Stimulated activated naive B cell treated with anti-CD40 and anti-IgM and Interleukin-4, amounts not matched to agents 10 μg/mL and 1 μg/mL and 100 μg/mL, for 72 hours (primary cell): ENCODE results near the gene CEP170B.

Source experiments
- ATAC-seq, 2 donors: fragments of 150-1000 bp; cut with Tn5 transposase; replicated peaks; 2 replicates each; pipeline ENCODE4 v1.10.0; 2021; ENCODE audit warnings: moderate library complexity in 1 of 2
- DNase-seq: peaks from one replicate; pipeline ENCODE4 v3.0.0; 2021
- H3K27ac Mint-ChIP-seq: one replicate; pipeline ENCODE4 v1.8.0; 2022; ENCODE audit warnings: mild to moderate bottlenecking, mixed read lengths
- H3K27me3 Mint-ChIP-seq, 2 donors: one replicate each; pipeline ENCODE4 v1.8.0; 2022; ENCODE audit warnings: mixed read lengths in 2 of 2
- H3K36me3 Mint-ChIP-seq, 2 donors: one replicate each; pipeline ENCODE4 v1.8.0; 2022; ENCODE audit warnings: mixed read lengths in 2 of 2, mild to moderate bottlenecking in 1 of 2
- H3K4me1 Mint-ChIP-seq, 2 donors: one replicate each; pipeline ENCODE4 v1.8.0; 2022; ENCODE audit warnings: mixed read lengths in 2 of 2, mild to moderate bottlenecking in 1 of 2
- H3K4me3 Mint-ChIP-seq, 2 donors: one replicate each; pipeline ENCODE4 v1.8.0; 2022; ENCODE audit warnings: mild to moderate bottlenecking in 2 of 2, mixed read lengths in 2 of 2, moderate library complexity in 1 of 2
- H3K9me3 Mint-ChIP-seq, 2 donors: one replicate each; pipeline ENCODE4 v1.8.0; 2022; ENCODE audit warnings: mixed read lengths in 2 of 2, mild to moderate bottlenecking in 1 of 2

Gene CEP170B

DNA sequence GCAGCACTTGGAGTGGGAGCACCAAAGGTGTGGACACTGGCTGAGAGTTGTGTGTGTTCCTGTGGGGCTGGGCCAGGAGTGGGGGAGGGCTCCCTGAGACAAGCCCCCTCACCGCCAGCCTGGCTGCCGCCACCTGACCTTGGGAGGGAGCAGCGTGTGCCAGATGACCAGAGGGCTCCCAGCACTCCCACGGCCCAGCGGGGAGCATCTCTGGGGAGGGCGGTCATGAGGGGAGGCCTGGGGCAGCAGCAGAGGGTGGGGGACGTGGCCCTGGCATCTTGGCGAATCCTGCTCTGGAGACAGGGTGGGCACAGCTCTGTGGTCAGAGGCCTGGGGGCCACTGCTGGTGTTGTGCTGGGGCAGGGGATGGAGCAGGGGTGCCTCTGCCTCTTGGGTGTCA lies 10.7 kb downstream of the CEP170B start:
- Mint-ChIP-seq H3K4me3 (no peak overlapping the region), H3K4me1 (peaks cover 14% of the 10 kb centered on the region in 2 donors), H3K36me3 (peaks cover 0 to 1% of the 10 kb centered on the region in 2 donors), H3K9me3 (no peaks in the 10 kb centered on the region), H3K27me3 (peaks cover 23 to 45% of the 10 kb centered on the region in 2 donors), H3K27ac (no peak overlapping the region)
- no peak for DNase-seq
- no peak for ATAC-seq

DNA sequence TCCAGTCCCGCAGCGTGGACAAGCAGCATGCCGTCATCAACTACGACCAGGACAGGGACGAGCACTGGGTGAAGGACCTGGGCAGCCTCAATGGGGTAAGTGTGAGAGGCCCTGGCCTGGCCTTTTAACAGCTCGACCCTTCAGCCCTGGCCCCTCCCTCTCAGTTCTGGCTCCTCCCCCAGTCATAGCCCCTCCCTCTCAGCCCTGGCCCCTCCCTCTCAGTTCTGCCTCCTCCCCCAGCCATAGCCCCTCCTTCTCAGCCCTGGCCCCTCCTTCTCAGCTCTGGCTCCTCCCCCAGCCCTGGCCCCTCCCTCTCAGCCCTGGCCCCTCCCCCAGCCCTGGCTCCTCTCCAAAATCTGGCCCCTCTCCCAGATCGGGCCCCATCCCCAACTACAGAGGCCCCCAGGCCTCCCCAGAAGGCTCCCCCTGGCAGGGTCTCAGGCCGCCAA lies 11.2 kb downstream of the CEP170B start:
- H3K27ac Mint-ChIP-seq, result no peak overlapping the region
- H3K4me3 Mint-ChIP-seq, result no peak overlapping the region
- H3K4me1 Mint-ChIP-seq, result peaks cover 14% of the 10 kb centered on the region in 2 donors
- H3K36me3 Mint-ChIP-seq, result no peaks in the 10 kb centered on the region
- ATAC-seq (peak; percentile 65 to 72), DNase-seq (no peak)
- peaks cover 26 to 45% of the 10 kb centered on the region in 2 donors for H3K27me3 Mint-ChIP-seq
- no peaks in the 10 kb centered on the region for H3K9me3 Mint-ChIP-seq

DNA sequence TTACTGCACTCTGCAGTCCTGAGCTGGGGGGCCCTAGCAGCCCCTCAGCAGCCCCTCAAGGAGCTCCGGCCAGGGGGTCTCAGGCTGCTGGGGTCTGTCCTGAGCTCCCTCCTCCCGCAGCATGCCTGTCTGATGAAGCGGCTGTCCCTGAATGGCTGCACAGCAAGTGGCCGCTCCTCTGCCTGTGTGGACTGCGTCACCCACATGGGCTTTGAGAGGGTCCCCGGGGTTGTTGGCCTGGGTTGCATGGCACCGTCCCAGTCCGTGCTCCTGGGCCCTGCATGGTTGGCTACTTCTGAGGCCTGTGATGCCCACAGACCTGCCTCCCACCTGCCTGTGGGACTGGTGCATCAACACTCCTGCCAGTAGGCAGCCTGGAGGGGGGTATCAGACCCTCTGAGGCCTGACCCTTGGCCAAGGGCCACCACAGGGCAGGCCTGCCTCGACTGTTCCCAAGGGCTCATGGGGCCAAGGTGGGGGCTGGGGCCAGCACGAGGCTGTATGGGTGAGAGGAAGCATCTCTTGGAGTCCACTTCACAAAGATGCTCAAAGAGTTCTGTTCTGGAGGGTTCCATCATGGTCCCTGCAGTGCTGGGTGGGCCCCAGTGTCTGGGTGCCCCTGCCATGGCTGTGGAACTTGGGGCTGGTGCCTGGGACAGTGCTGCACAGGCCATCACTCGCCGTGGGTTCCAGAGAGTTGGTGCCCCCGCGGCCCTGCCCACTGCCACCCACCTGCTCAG lies 12.2 kb downstream of the CEP170B start:
- H3K4me1 Mint-ChIP-seq, result peaks cover 10 to 14% of the 10 kb centered on the region in 2 donors
- ATAC-seq (no peak), DNase-seq (no peak)
- no peaks in the 10 kb centered on the region for H3K36me3 Mint-ChIP-seq
- H3K27me3 Mint-ChIP-seq, result peaks cover 20 to 47% of the 10 kb centered on the region in 2 donors
- H3K27ac Mint-ChIP-seq, result no peak overlapping the region
- no peak overlapping the region for H3K4me3 Mint-ChIP-seq
- H3K9me3 Mint-ChIP-seq, result no peaks in the 10 kb centered on the region

DNA sequence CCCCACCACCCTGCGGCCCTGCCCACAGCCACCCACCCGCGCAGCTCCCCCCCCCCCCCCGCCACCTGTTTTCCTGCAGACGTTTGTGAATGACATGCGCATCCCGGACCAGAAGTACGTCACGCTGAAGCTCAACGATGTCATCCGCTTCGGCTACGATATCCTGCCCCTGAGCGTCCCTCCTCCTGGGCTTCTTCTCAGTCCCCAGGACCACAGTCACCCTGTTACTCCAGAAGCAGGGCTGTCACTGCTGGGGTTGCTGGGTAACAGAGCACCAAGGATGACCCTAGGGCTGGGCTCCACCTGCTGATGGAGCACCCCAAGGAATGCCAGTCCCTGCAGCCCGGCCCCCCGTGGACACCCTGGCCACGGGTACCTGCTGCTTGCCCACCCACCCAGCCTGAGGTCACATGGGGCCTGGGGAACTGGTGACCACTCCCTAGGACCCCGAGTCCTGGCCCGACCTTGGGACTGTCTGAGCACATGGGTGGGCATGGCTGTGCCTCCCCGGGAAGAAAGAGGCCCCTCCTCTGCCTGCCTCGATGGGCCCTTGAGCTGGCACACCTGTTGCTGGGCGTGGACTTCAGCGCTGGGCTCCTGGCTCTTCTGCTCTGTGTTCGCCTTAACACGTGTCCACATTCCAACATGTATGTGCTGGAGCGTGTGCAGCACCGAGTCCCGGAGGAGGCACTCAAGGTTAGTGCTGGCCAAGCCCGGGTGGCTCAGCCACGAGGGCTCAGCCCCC lies 12.9 kb downstream of the CEP170B start:
- DNase-seq, result no peak
- H3K9me3 Mint-ChIP-seq, result no peaks in the 10 kb centered on the region
- H3K27ac Mint-ChIP-seq, result no peak overlapping the region
- no peaks in the 10 kb centered on the region for H3K36me3 Mint-ChIP-seq
- H3K27me3 Mint-ChIP-seq, result peaks cover 13 to 39% of the 10 kb centered on the region in 2 donors
- no peak overlapping the region for H3K4me3 Mint-ChIP-seq
- H3K4me1 Mint-ChIP-seq, result peaks cover 3 to 7% of the 10 kb centered on the region in 2 donors
- no peak for ATAC-seq

- H3K4me1 Mint-ChIP-seq, result peaks cover 0 to under 1% of the 10 kb centered on the region in 2 donors
- H3K36me3 Mint-ChIP-seq, result no peaks in the 10 kb centered on the region
- H3K27me3 Mint-ChIP-seq, result peaks cover 9 to 33% of the 10 kb centered on the region in 2 donors
These were observed 13.5 kb downstream of the CEP170B start for GRCh38 chr14:104878582-104878981.

DNA sequence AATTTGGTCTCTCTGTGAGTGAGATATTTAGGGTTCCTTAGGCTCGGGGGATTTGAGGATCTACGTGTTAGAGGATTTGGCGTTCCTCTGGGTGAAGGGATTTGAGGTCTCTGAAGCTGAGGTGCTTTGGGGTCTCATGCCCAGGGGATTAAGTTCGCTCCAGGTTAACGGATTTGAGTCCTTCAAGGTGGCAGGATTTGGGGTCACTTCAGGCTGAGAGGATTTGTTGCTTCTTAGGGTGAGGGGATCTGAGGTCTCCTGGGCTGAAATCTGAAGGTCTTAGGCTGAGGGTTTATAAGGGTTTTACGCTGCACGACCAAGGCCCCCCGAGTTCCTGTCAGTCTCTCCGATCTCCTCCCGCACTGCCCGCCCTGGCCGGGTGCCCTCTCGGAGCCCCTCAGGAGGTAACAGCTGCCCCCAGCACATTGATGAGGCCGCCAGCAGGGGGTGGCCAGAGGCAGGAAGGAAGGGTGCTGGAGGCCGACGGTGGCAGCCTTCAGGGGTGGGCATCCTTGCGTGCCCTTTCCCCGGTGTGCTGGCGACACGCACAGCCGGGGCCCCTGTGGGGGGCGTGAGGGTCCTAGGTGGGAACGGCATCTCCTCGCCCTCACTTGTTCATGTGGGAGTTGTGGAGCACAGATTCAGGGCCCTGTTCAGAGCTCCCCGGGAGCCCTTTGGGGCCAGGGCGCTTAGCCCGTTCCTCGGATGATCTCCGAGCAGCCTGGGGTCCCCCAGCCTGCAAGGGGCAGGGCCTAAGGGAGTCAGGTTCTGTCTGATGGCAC lies 14.3 kb downstream of the CEP170B start:
- Mint-ChIP-seq H3K27ac (no peak overlapping the region), H3K9me3 (no peaks in the 10 kb centered on the region), H3K27me3 (peaks cover 9 to 28% of the 10 kb centered on the region in 2 donors), H3K36me3 (no peaks in the 10 kb centered on the region), H3K4me1 (no peaks in the 10 kb centered on the region), H3K4me3 (no peak overlapping the region)
- ATAC-seq (no peak), DNase-seq (no peak)

More at GRCh38 chr14:104878582-104878981, 13.5 kb downstream of the CEP170B start:
- no peak for ATAC-seq
- H3K9me3 Mint-ChIP-seq, result no peaks in the 10 kb centered on the region
- no peak overlapping the region for H3K27ac Mint-ChIP-seq
- H3K4me3 Mint-ChIP-seq, result no peak overlapping the region
- no peak for DNase-seq

DNA sequence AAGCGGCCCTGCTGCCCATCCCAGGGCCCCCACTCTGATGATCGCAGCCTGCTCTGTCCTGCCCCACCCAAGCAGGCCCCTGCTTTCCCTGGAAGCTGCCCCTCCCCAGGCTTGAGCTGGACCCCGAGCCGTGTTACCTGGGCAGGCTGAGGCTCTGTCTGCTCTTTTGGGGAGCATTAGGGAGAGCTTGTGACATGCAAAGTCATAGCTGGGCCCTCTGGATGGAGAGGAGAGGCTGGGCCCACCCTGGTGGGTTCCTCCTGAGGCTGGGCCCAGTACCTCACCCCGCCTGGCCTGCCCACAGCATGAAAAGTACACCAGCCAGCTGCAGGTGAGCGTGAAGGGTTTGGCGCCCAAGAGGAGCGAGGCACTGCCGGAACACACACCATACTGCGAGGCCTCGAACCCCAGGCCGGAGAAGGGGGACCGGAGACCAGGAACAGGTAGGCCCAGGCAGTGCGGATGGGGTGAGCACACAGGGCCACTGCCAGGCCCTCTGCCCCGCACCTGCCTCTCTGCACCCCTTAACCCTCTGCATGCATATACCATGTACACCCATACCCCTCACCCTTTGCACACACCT lies 15.0 kb downstream of the CEP170B start:
- no peaks in the 10 kb centered on the region for H3K36me3 Mint-ChIP-seq
- no peak for ATAC-seq
- H3K27me3 Mint-ChIP-seq, result peaks cover 9 to 26% of the 10 kb centered on the region in 2 donors
- DNase-seq, result no peak
- H3K4me1 Mint-ChIP-seq, result no peaks in the 10 kb centered on the region
- no peak overlapping the region for H3K27ac Mint-ChIP-seq
- H3K9me3 Mint-ChIP-seq, result no peaks in the 10 kb centered on the region
- no peak overlapping the region for H3K4me3 Mint-ChIP-seq

DNA sequence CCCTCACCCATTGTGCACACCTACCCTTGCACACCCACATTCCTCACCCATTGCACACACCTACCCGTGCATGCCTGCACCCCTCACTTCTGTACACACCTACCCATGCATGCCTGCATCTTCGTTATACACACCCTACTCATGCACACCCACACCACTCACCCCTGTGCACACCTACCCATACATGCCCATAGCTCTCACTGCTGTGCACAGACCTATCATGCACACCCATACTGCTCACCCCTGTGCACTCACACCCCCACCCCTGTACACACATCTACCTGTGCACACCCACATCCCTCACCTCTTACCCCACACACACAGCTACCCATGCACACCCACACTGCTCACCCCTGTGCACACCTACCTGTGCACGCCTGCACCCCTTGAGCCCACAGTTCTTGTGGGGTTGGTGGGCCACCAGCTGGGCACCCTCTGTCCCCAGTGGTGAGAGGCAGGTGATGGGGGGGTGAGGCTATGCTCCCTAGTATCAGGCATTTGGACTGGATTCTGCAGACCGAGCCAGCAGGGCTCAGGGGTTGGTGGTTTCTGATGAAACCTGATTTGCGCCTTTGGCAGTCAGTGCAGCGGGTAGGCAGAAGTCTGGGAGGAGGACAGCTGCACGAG lies 15.6 kb downstream of the CEP170B start:
- ATAC-seq, result no peak
- Mint-ChIP-seq H3K4me1 (no peaks in the 10 kb centered on the region), H3K27ac (no peak overlapping the region), H3K36me3 (no peaks in the 10 kb centered on the region), H3K4me3 (no peak overlapping the region), H3K9me3 (no peaks in the 10 kb centered on the region), H3K27me3 (peaks cover 5 to 20% of the 10 kb centered on the region in 2 donors)
- DNase-seq, result no peak

DNA sequence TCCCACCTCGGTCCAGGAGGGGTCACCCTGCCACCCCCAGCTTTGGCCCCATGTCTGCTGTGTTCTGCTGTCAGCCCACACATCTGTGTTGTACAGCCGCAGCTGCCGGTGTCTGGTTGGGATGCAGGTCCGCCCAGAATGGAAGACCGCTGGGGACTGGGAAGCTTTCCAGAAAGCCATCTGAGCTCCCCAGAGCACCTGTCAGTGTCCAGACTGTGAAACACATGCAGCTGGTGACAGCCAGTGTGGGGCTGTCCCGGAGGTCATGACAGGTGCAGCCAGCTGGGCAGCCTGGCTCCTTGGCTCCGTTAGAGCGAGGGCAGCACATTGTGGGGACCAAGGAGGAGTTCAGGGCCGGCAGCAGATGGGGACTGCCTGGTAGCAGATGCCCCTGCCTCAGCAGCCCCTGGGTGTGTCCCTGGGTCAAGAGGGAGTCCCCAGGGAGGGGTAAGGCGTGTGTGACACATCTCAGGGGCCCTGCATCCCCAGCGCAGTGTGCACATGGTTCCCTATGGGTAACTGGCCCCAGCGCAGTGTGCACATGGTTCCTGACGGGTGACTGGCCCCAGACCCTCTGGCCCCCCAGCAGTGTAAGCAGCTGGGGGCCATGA lies 16.4 kb downstream of the CEP170B start:
- DNase-seq (no peak), ATAC-seq (no peak)
- no peaks in the 10 kb centered on the region for H3K36me3 Mint-ChIP-seq
- H3K27ac Mint-ChIP-seq, result no peak overlapping the region
- no peaks in the 10 kb centered on the region for H3K9me3 Mint-ChIP-seq
- H3K4me1 Mint-ChIP-seq, result no peaks in the 10 kb centered on the region
- H3K27me3 Mint-ChIP-seq, result peaks cover 4 to 16% of the 10 kb centered on the region in 2 donors
- no peak overlapping the region for H3K4me3 Mint-ChIP-seq

DNA sequence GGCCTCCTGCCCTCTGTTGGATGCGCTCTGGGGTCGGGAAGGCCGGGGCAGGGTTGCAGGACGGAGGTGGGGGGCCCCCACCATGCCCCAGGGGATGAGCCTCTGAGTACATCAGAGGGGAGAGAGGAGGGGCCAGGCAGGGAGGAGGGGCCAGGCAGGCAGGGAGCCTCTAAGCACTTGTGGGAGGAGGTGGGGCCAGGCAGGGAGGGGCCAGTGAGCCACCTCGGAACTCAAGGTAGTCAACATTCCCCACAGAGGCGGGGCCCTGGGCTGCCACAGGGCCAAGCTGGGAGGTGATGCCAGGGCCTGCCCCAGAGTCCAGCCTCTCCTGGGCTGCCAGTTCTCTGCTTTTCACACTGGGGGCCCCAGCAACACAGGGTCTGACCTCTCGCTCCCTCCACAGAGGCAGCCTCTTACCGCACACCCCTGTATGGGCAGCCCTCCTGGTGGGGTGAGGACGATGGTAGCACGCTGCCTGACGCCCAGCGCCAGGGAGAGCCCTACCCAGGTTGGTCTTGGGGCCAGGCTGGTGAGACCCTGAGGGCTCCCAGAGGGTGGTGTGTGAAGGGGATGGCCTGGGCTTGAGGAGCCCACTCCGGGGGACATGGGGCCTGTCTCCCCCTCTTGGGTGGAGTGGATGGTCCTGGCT lies 17.4 kb downstream of the CEP170B start:
- no peaks in the 10 kb centered on the region for H3K4me1 Mint-ChIP-seq

DNA sequence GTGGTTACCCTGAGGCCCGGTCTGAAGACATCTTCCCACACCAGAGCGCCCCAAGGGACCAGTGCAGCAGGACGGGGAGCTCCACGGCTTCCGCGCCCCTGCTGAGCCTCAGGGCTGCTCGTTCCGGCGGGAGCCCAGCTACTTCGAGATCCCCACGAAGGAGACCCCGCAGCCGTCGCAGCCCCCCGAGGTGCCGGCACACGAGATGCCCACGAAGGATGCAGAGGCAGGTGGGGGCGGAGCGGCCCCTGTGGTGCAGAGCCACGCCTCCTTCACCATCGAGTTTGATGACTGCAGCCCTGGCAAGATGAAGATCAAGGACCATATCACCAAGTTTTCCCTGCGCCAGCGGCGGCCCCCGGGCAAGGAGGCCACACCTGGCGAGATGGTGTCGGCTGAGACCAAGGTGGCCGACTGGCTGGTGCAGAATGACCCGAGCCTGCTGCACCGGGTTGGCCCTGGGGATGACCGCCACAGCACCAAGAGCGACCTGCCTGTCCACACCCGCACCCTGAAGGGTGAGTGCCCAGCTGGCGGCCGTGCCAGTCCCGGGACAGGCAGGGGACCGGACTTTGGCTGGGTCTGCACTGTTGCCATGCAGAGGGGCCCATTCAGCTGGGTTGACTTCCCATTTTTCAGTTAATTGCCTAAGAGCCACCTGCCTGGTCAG lies 18.1 kb downstream of the CEP170B start:
- DNase-seq (no peak), ATAC-seq (no peak)
- no peaks in the 10 kb centered on the region for H3K36me3 Mint-ChIP-seq
- H3K27ac Mint-ChIP-seq, result no peak overlapping the region
- peaks cover 4 to 16% of the 10 kb centered on the region in 2 donors for H3K27me3 Mint-ChIP-seq
- no peaks in the 10 kb centered on the region for H3K9me3 Mint-ChIP-seq
- no peaks in the 10 kb centered on the region for H3K4me1 Mint-ChIP-seq
- H3K4me3 Mint-ChIP-seq, result no peak overlapping the region

More for the DNA sequence above, 17.4 kb downstream of the CEP170B start:
- Mint-ChIP-seq H3K9me3 (no peaks in the 10 kb centered on the region), H3K4me3 (no peak overlapping the region), H3K27ac (no peak overlapping the region), H3K36me3 (no peaks in the 10 kb centered on the region), H3K27me3 (peaks cover 4 to 16% of the 10 kb centered on the region in 2 donors)
- DNase-seq (no peak), ATAC-seq (peak; percentile 44 to 70)

GRCh38 chr14:104883681-104884361 lies 18.8 kb downstream of the CEP170B start:
- Mint-ChIP-seq H3K27ac (no peak overlapping the region), H3K9me3 (no peaks in the 10 kb centered on the region), H3K27me3 (peaks cover 4 to 16% of the 10 kb centered on the region in 2 donors), H3K4me3 (no peak overlapping the region), H3K36me3 (no peaks in the 10 kb centered on the region), H3K4me1 (no peaks in the 10 kb centered on the region)
- DNase-seq (no peak), ATAC-seq (no peak)
